Measurements from ENCODE around the gene CEP295NL. TPM values are rescaled to one million over a fixed set of nuclear protein-coding genes. Genes with fewer than 3 reads are reported as not detected.
"Not testable (repeated sequence)": the region's sequence is repeated elsewhere in the genome, so short reads cannot be mapped to it uniquely, and the experiment has no call there.

The CEP295NL gene
- total RNA-seq, 6 experiments from 2014 or later = 0.85 to 2.7 (median 1.6) TPM

GRCh38 chr17:78947235-78948149 is 44.5 kb upstream of the CEP295NL start:
- no peaks in the 10 kb centered on the region for H3K4me1 Mint-ChIP-seq (ENCODE audit: low read depth)
- no peak for DNase-seq
- no peak overlapping the region for H3K27ac Mint-ChIP-seq
- H3K9me3 Mint-ChIP-seq = peaks cover 24% of the 10 kb centered on the region
- peaks cover 17% of the 10 kb centered on the region for H3K36me3 Mint-ChIP-seq (ENCODE audit: low read depth)
- no peak overlapping the region for H3K4me3 Mint-ChIP-seq
- TF ChIP-seq CTCF (IDR thresholded peaks at IDR 0.05) = no peak
- H3K27me3 Mint-ChIP-seq (ENCODE audit: insufficient read depth) = peaks cover 15% of the 10 kb centered on the region

- Mint-ChIP-seq H3K4me1 (ENCODE audit: low read depth) (no peaks in the 10 kb centered on the region), H3K27me3 (ENCODE audit: insufficient read depth) (peaks cover 17% of the 10 kb centered on the region), H3K27ac (no peak overlapping the region), H3K4me3 (no peak overlapping the region), H3K36me3 (ENCODE audit: low read depth) (peaks cover 17% of the 10 kb centered on the region), H3K9me3 (peaks cover 23% of the 10 kb centered on the region)
- no peak for TF ChIP-seq CTCF (IDR thresholded peaks at IDR 0.05)
- DNase-seq = no peak
Measured at GRCh38 chr17:78946631-78947030, 43.6 kb upstream of the CEP295NL start.

- H3K27me3 Mint-ChIP-seq (ENCODE audit: insufficient read depth) = peaks cover 13% of the 10 kb centered on the region
- H3K4me1 Mint-ChIP-seq (ENCODE audit: low read depth) = no peaks in the 10 kb centered on the region
- DNase-seq = no peak
- no peak for TF ChIP-seq CTCF (IDR thresholded peaks at IDR 0.05)
- H3K36me3 Mint-ChIP-seq (ENCODE audit: low read depth) = peaks cover 13% of the 10 kb centered on the region
- H3K4me3 Mint-ChIP-seq = no peak overlapping the region
- H3K27ac Mint-ChIP-seq = no peak overlapping the region
- H3K9me3 Mint-ChIP-seq = peaks cover 18% of the 10 kb centered on the region
Measured at GRCh38 chr17:78946131-78946530, 43.1 kb upstream of the CEP295NL start.

- DNase-seq; H3K36me3 Mint-ChIP-seq (ENCODE audit: low read depth); H3K4me3 Mint-ChIP-seq; H3K4me1 Mint-ChIP-seq (ENCODE audit: low read depth); H3K27ac Mint-ChIP-seq: not testable (repeated sequence)
- peaks cover 13% of the 10 kb centered on the region for H3K27me3 Mint-ChIP-seq (ENCODE audit: insufficient read depth)
- peaks cover 12% of the 10 kb centered on the region for H3K9me3 Mint-ChIP-seq
Measured at GRCh38 chr17:78945455-78945854, 42.5 kb upstream of the CEP295NL start.

GRCh38 chr17:78944956-78945355 is 42.0 kb upstream of the CEP295NL start:
- DNase-seq = no peak
- no peak for TF ChIP-seq CTCF (IDR thresholded peaks at IDR 0.05)
- Mint-ChIP-seq H3K4me1 (ENCODE audit: low read depth) (no peaks in the 10 kb centered on the region), H3K36me3 (ENCODE audit: low read depth) (peaks cover 2% of the 10 kb centered on the region; the same call in 1 of the 2 replicates), H3K9me3 (peaks cover 7% of the 10 kb centered on the region), H3K27me3 (ENCODE audit: insufficient read depth) (peaks cover 13% of the 10 kb centered on the region), H3K4me3 (no peak overlapping the region), H3K27ac (no peak overlapping the region)

GRCh38 chr17:78944026-78944425 is 41.0 kb upstream of the CEP295NL start:
- no peaks in the 10 kb centered on the region for H3K4me1 Mint-ChIP-seq (ENCODE audit: low read depth)
- no peak for TF ChIP-seq CTCF (IDR thresholded peaks at IDR 0.05)
- DNase-seq = no peak
- H3K9me3 Mint-ChIP-seq = no peaks in the 10 kb centered on the region
- H3K27me3 Mint-ChIP-seq (ENCODE audit: insufficient read depth) = peaks cover 7% of the 10 kb centered on the region
- H3K4me3 Mint-ChIP-seq = no peak overlapping the region
- H3K36me3 Mint-ChIP-seq (ENCODE audit: low read depth) = no peaks in the 10 kb centered on the region
- no peak overlapping the region for H3K27ac Mint-ChIP-seq

All from HFFc6 (cell line).